Lower lobe of right lung (tissue), 2 donors: ENCODE data around the gene CLPX. TPM values are rescaled to one million over a fixed set of nuclear protein-coding genes. Genes with fewer than 3 reads are reported as not detected.
"Not testable (repeated sequence)": the region's sequence is repeated elsewhere in the genome, so short reads cannot be mapped to it uniquely, and the experiment has no call there.

Source experiments
- ATAC-seq, 2 donors: fragments of 200-7000 bp; cut with Tn5 transposase; one replicate each; pipeline ENCODE4 v1.9.1; 2020 to 2022; ENCODE audit warnings: mild to moderate bottlenecking in 2 of 2, moderate library complexity in 2 of 2
- DNase-seq: peaks from one replicate; pipeline ENCODE4 v3.0.0-alpha.2; 2020
- H3K27ac ChIP-seq: fragments of 200-600 bp; one replicate; pipeline ENCODE4 v1.8.0; 2022
- H3K27me3 ChIP-seq: fragments of 200-600 bp; one replicate; pipeline ENCODE4 v1.8.0; 2022; ENCODE audit warnings: low read depth
- H3K36me3 ChIP-seq: fragments of 200-600 bp; one replicate; pipeline ENCODE4 v1.8.0; 2022; ENCODE audit warnings: mild to moderate bottlenecking
- H3K4me1 ChIP-seq: fragments of 200-600 bp; one replicate; pipeline ENCODE4 v1.8.0; 2022
- H3K4me3 ChIP-seq: fragments of 200-600 bp; one replicate; pipeline ENCODE4 v1.8.0; 2022; ENCODE audit warnings: mild to moderate bottlenecking
- H3K9me3 ChIP-seq: fragments of 200-600 bp; one replicate; pipeline ENCODE4 v1.8.0; 2022
- intact Hi-C: fragments of 100-400 bp; cut with DNase I; formaldehyde crosslinking; loops from one replicate; pipeline ENCODE4 v1.11.0; 2022
- total RNA-seq: library from RNA; stranded (reverse); fragmentation: NEBNext Ultra II Directional; extraction: Animal tissue kit (Norgen Biotek cat#: 25700); gene quantifications from one replicate; pipeline ENCODE4 v1.2.1, GENCODE V29; 2021
- TF ChIP-seq, protein P1 (sequence below): fragments of 200-600 bp; IDR thresholded peaks from one replicate; pipeline ENCODE4 v1.8.0; 2022; ENCODE audit warnings: antibody characterized with exemption, mild to moderate bottlenecking
- donor health status: DM: no; HTN: yes; CAD: no; lungs with severe emphysema.

The CLPX gene
- total RNA-seq, 1 donor from 2014 or later = 43.4 TPM

DNA sequence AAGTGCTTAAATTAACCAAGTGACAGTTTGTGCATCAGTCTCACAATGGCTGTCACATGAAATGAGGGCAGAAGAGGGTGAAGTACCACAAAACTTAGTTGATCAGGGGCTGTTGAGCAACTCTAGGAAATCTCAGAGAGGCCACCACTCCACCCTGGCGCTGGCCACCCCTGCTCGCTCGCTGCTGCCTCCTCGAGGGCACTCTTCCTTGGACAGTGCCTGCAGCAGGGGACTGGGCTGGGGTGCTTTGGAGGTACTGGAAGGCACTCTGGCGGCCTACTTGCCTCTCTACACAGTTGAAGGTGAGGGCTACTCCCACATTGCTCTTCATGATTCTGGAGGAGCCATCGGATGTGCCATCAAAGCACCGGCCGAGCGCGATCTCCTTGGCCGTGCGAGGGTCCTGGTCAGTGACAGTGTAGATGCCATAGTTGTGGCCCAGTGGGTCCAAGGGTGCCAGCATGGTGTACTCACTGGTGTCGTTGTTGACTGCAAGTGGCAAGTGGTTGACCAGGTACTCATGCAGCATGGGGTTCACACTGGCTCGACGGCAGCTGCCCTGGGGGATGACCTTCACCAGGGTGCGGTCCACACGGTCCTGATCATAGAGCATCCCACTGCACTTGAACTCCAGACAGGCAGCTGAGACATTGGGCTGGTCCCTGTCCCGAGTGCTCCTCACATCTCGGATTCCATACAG, 11.6 kb upstream of the CLPX start:
- Histone ChIP-seq H3K9me3 (no peaks in the 10 kb centered on the region), H3K36me3 (no peaks in the 10 kb centered on the region), H3K4me1 (no peaks in the 10 kb centered on the region), H3K27ac (no peak overlapping the region), H3K27me3 (no peaks in the 10 kb centered on the region), H3K4me3 (no peak overlapping the region)
- TF ChIP-seq, protein P1, sequence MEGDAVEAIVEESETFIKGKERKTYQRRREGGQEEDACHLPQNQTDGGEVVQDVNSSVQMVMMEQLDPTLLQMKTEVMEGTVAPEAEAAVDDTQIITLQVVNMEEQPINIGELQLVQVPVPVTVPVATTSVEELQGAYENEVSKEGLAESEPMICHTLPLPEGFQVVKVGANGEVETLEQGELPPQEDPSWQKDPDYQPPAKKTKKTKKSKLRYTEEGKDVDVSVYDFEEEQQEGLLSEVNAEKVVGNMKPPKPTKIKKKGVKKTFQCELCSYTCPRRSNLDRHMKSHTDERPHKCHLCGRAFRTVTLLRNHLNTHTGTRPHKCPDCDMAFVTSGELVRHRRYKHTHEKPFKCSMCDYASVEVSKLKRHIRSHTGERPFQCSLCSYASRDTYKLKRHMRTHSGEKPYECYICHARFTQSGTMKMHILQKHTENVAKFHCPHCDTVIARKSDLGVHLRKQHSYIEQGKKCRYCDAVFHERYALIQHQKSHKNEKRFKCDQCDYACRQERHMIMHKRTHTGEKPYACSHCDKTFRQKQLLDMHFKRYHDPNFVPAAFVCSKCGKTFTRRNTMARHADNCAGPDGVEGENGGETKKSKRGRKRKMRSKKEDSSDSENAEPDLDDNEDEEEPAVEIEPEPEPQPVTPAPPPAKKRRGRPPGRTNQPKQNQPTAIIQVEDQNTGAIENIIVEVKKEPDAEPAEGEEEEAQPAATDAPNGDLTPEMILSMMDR = no peak
- intact Hi-C loops = no loop called here
- DNase-seq (no peak), ATAC-seq (peak in 1 of 2 donors; percentile 16)

DNA sequence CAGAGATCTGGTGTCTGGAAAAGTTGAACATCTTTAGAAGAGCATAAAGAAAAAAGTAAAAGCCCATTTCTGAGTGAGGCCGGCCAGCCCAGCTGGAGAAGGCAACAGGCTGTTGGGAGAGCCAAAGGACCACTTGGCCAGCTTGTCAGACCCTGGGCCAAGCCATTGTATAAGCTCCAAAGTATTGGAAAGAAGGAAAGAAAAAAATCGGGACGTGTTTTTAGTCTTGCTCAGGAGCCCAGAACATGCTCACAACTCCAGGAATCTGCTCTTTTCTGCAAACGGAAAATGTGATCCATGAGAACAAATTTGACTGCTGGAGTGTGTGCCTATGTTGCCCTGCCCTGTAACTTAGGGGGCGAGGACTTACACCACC, 10.4 kb upstream of the CLPX start:
- H3K4me3 ChIP-seq = no peak overlapping the region
- intact Hi-C loops = no loop called here
- no peaks in the 10 kb centered on the region for H3K27me3 ChIP-seq
- no peak for ATAC-seq
- DNase-seq = no peak
- TF ChIP-seq, protein P1 = no peak
- H3K9me3 ChIP-seq = no peaks in the 10 kb centered on the region
- H3K36me3 ChIP-seq = no peaks in the 10 kb centered on the region
- H3K27ac ChIP-seq = no peak overlapping the region
- no peaks in the 10 kb centered on the region for H3K4me1 ChIP-seq

DNA sequence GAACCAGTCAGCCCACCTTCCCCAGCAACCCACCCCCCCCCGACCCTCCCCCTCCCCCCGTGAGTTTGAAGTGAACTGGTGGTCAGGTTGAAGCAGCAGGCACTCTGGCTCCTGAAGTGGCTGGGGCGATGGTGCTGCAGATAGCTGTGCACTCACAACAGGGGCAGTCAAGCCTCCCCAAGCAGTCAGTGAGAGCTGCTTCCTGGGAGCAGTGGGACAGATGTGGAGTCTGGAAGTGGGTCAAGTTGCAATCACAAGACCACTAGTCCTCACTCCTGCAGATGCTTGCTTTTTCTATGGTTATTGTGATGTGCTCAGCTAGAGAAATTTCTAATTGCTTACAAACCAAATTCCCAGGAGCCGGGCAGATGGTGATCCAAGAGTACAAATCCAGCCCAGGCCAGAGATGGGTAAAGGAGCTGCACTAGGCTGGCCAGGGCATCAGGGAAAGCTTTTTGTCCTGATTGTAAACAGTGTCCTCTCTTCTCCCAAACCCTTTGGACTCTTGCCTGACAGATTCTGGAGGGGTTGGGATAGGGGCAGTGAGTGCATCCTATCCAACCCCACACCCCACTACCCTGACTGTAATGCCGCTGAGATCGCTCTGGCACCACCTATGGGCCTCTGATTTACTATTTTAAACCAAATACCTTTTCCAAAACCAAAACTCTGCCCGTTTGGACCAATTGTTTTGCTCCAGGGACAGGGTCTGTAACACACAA, 9.8 kb upstream of the CLPX start:
- no peak overlapping the region for H3K27ac ChIP-seq
- intact Hi-C loops = no loop called here

DNA sequence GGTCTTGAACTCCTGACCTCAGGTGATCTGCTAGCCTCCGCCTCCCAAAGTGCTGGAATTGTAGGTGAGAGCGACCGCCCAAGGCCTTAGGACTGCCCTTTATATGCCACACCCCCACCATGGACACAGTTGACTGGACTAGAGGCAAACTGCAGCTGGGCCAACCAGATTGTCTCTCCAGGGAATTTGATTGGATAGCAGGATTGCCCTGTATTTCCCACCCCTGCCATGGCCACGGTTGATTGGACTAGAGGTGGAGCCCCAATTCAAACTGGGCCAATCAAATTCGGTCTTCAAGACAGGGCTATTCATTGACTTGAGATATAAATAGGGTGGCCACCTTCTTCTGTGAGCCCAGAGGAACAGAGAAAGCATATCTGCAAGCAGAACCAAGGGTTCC, 6.9 kb upstream of the CLPX start:
- ATAC-seq (no peak), DNase-seq (no peak)
- H3K36me3 ChIP-seq = no peaks in the 10 kb centered on the region
- H3K27ac ChIP-seq = no peak overlapping the region
- H3K4me3 ChIP-seq = no peak overlapping the region
- intact Hi-C loops = no loop called here
- no peaks in the 10 kb centered on the region for H3K27me3 ChIP-seq
- H3K9me3 ChIP-seq = no peaks in the 10 kb centered on the region
- no peaks in the 10 kb centered on the region for H3K4me1 ChIP-seq
- TF ChIP-seq, protein P1 = no peak

More for the DNA sequence above, 9.8 kb upstream of the CLPX start:
- DNase-seq (no peak), ATAC-seq (peak in 1 of 2 donors; percentile 22)
- Histone ChIP-seq H3K4me3 (no peak overlapping the region), H3K27me3 (no peaks in the 10 kb centered on the region), H3K4me1 (no peaks in the 10 kb centered on the region), H3K9me3 (no peaks in the 10 kb centered on the region), H3K36me3 (no peaks in the 10 kb centered on the region)
- TF ChIP-seq, protein P1 = no peak

DNA sequence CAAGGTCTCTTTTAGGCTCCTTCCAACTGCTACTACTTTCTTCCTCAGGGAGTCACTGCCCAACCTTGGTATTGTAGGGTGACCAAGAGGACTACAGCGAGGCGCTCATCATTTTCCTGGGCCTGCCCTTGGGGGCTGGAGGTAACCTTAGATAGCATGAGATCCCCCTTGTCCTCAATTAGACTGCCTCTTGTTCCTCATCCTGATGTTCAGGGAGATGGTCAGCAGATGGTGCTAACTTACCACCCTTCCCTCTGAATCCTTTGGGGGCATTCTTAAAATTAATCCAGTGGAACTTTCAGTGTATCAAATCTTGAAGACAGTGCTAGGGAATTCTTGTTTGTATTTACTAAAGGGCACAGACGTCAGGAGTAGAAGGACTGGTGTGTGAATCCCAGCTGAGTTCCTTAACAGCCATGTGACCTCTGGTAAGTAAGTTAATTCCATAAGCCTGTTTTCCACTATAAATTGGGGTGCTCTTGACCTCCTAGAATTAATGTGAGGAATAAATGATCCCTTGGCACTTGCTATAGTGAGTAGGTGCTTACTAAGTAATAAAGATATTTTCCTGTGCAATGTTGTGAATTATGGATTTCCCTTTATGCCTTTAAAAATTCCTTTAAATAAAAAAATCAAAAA, 4.1 kb upstream of the CLPX start:
- Histone ChIP-seq H3K27me3 (no peaks in the 10 kb centered on the region), H3K4me1 (no peaks in the 10 kb centered on the region), H3K27ac (no peak overlapping the region), H3K36me3 (no peaks in the 10 kb centered on the region), H3K4me3 (no peak overlapping the region), H3K9me3 (no peaks in the 10 kb centered on the region)
- DNase-seq (no peak), ATAC-seq (no peak)
- intact Hi-C loops = loop anchor here (10.0 kb wide), 1 partner anchor 86 kb away; no protein-coding TSS in a partner anchor
- TF ChIP-seq, protein P1 = peak; percentile 54

DNA sequence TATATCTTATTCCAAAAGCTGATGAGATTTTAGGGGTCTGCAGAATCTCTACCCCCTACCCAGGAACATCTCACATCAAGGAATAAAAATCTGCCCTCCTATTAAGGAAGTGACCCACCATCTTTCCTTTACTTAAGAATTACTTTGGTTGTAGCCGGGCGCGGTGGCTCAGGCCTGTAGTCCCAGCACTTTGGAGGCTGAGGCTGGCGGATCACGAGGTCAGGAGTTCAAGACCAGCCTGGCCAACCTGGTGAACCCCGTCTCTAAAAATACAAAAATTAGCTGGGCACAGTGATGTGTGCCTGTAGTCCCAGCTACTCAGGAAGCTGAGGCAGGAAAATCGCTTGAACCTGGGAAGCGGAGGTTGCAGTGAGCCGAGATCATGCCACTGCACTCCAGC, 3.3 kb upstream of the CLPX start:
- H3K27me3 ChIP-seq, H3K27ac ChIP-seq, H3K36me3 ChIP-seq, ATAC-seq, H3K4me3 ChIP-seq, DNase-seq, H3K4me1 ChIP-seq, H3K9me3 ChIP-seq: not testable (repeated sequence)
- intact Hi-C loops = loop anchor here (10.0 kb wide), 1 partner anchor 86 kb away; no protein-coding TSS in a partner anchor
